Stimulated activated CD8-positive, alpha-beta memory T cell treated with anti-CD3 and anti-CD28 coated beads, Interleukin-12 subunit alpha, Interleukin-12 subunit beta, amount 100 ng/mL, for 4 hours (primary cell): ENCODE results near the gene SH3PXD2A.

ENCODE experiments used
- DNase-seq: peaks from one replicate; pipeline ENCODE4 v3.0.0-alpha.2; 2020; ENCODE audit warnings: low read depth

The SH3PXD2A gene

DNA sequence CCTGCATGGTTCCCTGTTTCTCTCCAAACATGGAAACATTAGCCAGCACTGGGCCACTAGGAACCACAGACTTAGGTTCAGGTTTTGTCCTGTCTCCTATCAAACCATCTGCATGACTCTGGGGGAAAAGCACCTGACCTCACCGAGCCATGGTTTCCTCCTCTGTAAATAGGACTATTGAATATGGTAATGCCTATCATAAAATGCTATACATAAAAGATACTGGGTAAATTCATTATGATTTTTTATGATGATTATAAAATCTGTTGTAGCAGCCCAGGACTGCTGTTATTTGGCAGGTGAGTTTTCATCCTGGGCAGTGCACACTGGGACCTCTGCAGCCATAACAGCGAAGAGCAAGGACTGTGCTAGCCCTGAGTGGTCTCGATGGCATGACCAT lies 131.8 kb downstream of the SH3PXD2A start:
- DNase-seq, result no peak

DNA sequence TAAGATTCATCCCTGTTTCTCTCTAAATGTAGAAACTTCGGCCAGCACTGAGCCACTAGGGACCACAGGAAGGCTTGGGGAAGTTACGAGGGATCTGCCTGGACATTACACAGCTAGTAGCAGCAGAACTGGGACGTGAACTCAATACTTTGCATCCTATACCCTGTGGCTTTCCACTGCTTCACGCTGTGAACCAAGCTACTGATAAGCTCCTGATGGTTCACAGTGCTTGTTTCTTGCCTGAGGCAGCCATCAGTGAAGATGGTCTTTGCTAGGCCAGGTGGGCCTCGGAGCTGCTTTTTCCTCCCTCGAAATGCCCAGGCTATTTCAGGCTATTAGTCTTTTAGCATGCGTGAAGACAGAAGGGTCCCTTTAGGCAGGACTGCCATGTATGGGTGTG lies 132.7 kb downstream of the SH3PXD2A start:
- no peak for DNase-seq

DNA sequence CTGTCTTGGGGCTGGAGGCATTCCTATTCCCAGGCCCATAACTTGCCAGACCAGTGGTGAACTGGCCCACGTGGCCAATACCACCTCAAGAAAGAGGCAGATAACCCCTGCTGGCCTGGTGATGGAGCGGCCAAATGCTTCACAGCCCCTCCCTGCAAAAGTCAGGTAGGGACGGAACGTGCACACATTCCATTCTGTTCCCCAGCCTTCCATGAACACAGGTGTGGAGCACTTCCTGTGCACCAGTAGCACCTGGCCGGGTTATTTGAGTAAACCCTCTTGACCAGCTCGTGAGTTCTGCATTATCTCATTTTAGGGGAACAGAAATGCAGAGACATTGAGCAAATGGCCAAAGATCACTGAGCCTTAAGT lies 134.4 kb downstream of the SH3PXD2A start:
- DNase-seq, result no peak

DNA sequence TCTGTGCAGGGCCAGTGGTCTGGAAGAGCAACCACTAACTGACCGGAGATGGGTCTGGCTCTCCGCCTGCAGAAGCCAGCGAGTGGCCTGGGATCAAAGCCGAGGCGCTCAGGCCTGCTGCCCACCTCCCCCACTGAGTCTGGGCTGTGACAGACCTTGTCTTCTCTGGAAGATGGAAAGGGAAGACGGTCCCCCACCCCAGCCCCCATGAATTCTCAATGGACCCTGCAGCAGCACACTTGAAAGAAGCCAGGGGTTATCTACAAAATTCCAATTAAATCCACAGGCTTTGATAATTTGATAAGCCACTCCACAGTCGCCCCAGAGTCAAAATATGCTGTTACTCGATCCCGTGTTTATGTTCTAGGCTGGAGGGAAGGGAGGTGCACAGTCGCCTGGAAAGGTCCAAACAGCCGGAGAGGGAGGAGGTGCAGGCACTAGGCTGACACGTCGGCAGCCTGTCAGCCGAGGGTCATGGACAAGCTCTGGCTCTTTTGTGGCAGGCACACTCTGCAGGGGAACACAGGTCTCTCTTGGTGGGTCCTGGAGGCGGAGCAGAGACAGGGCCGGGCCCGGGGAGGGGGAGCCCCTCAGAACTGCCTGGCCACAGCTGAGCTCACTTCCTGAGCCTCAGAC lies 134.9 kb downstream of the SH3PXD2A start:
- DNase-seq, result no peak

DNA sequence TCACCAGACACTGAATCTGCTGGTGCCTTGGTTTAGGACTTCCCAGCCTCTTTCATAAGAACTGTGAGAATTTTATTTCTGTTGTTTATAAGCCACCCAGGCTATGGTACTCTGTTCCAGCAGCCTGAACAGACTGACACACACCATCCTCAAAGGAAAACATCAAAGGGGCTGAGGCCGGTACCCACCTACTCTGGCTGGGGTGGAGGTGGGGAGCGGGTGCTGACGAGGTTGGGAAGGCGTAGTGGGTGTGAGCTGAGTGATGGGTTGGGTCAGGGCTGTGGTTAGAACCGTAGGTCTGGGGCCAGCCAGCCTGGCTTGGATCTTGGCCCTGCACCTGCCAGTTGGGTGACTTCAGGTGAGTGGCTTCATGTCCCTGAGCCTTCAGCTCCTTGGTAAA lies 136.3 kb downstream of the SH3PXD2A start:
- no peak for DNase-seq

- no peak for DNase-seq
These were observed 137.1 kb downstream of the SH3PXD2A start for GRCh38 chr10:103718247-103718620.

- no peak for DNase-seq
These were observed 137.8 kb downstream of the SH3PXD2A start for GRCh38 chr10:103717341-103718246.

GRCh38 chr10:103716206-103717160 lies 138.9 kb downstream of the SH3PXD2A start:
- DNase-seq, result no peak

DNA sequence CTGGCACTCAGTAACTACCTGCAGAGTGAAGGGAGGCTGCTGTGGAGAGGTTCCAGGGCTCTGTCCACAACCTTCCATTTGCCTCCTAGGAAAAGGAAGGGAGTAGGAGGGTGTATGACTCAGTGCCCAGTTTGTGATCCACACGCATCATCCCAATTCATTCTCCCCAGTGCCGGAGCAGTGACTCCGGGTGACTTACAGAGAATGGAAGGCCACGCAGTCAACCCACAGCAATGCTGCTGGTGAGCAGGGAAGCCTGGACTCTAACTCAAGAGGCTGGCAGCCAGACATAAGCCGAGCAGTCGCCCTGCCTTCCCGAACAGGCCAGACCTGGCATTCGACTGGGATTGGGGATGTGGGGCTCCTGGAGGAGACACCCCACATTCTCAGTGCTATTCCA lies 139.9 kb downstream of the SH3PXD2A start:
- DNase-seq, result no peak

- no peak for DNase-seq
These were observed 141.0 kb downstream of the SH3PXD2A start for GRCh38 chr10:103714232-103714891.

DNA sequence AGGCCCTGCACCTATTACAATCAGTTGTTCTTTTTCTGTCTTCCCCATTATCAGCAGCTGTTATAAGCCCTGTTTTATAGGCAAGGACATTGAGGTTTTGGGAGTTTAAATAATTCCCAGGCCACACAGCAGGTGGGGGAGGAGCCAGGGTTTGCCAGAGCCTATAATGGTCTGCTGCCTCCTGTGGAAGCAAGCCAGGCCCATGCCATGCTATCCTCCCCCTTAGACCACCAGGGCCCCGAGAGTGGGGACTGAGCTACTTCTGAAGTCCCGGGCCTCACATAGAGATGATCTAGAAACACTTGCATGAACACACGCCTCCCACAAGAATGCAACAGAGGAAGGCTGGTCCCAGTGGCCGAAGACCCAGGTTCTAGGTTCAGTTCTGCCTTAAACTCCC lies 141.7 kb downstream of the SH3PXD2A start:
- no peak for DNase-seq

- peak; percentile 53 for DNase-seq
These were observed 142.4 kb downstream of the SH3PXD2A start for GRCh38 chr10:103712898-103713498.

- DNase-seq, result no peak
These were observed 143.2 kb downstream of the SH3PXD2A start for GRCh38 chr10:103712146-103712545.

- DNase-seq, result no peak
These were observed 143.9 kb downstream of the SH3PXD2A start for GRCh38 chr10:103711351-103711994.

DNA sequence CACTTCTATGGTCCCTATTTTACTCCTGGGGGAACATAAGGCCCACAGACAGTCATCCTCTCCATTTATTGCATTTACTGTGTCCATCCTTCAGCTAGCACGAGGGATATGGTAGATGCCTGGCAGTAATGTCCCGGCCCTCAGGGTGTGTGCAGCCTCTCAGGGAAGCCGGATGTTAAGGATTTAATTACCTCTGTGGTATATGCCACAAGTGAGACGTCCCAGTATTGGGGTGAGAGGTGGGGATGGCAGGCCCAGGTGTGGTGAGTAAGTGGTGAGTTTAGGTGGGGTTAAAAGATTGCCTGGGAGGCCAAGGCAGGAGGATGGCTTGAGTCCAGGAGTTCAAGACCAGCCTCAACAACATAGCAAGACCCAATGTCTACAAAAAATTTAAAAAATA lies 144.9 kb downstream of the SH3PXD2A start:
- DNase-seq, result no peak

GRCh38 chr10:103709341-103709920 lies 145.9 kb downstream of the SH3PXD2A start:
- no peak for DNase-seq

- no peak for DNase-seq
These were observed 146.6 kb downstream of the SH3PXD2A start for GRCh38 chr10:103708627-103709288.

DNA sequence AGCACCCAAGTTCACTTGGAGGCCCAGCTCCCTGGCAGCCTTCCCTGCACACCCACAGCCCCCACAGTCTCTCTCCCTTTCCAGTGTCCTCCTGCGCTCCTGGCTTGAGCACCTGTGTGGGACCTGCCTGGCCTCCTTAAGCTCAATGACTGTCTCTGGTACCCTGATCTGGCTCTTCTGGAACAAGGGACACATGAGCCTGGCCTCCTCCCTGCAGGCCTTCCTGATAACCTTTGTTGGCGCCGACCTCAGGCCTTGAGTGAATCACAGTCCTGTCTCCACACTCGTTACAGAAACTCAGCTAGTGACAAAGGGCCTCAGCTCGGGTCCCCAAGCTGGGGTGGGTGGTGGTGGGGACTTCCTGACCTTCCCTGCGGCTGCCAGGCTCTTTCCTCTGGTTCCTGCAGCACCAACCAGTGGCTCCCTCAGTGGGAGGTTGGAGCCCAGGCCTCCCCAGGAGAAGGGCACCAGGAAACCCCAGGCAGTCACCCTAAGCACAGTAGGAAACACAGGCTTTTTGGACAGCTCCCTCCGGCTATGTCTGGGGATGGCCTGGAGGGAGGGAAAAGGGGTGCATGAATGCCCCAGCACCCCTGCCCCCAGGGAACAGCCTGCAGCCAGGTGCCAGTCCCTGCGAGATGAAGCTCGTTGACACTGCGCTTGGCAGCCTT lies 147.3 kb downstream of the SH3PXD2A start:
- no peak for DNase-seq

DNA sequence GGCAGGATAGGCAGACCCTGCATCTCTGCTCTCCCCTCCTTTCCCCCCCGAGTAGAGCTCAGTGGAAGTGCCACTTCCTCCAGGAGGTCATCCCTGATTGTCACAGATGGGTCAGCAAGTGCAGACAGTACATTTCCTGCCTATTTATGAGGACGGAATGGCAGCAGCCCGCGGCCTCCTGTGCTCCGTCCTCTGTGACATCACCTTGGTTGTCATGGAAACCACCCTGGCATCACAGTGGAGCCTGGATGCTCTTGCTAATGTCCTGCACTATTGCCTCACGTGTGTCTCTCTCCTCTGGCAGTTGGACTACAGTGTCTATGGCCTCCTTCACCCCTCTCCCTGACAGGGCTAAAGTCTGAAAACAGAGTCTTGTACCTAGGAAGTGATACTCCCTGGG lies 148.6 kb downstream of the SH3PXD2A start:
- DNase-seq, result no peak
